Choroid plexus epithelial cell (primary cell): ENCODE results near the gene KLHL26.
A peak's percentile ranks its signal among the peaks of the same experiment; 100 is the strongest.

ENCODE experiments used
- DNase-seq: peaks from one replicate; pipeline ENCODE4 v3.0.0-alpha.2; 2010; ENCODE audit warnings: low read depth
- H3K4me3 ChIP-seq: 2 replicates; pipeline ENCODE4 v1.5.1; 2011; ENCODE audit warnings: low read depth, mild to moderate bottlenecking, control low read depth, low read length, moderate library complexity
- CTCF ChIP-seq: conservative IDR thresholded peaks from 2 replicates; pipeline ENCODE4 v1.5.1; 2011; ENCODE audit warnings: low read depth, mild to moderate bottlenecking, control low read depth, inconsistent platforms, low read length, moderate library complexity

KLHL26 gene

GRCh38 chr19:18684642-18684993 lies 47.8 kb downstream of the KLHL26 start:
- DNase-seq, result no peak
- no peak for TF ChIP-seq CTCF
- no peak overlapping the region for H3K4me3 ChIP-seq

GRCh38 chr19:18685597-18686190 lies 48.9 kb downstream of the KLHL26 start:
- no peak for TF ChIP-seq CTCF
- H3K4me3 ChIP-seq, result no peak overlapping the region
- no peak for DNase-seq

- H3K4me3 ChIP-seq, result no peak overlapping the region
- no peak for DNase-seq
- TF ChIP-seq CTCF, result no peak
These were observed 51.1 kb downstream of the KLHL26 start for GRCh38 chr19:18687740-18688465.

- no peak for DNase-seq
- no peak overlapping the region for H3K4me3 ChIP-seq
- TF ChIP-seq CTCF, result no peak
These were observed 59.2 kb downstream of the KLHL26 start for GRCh38 chr19:18696023-18696422.

- TF ChIP-seq CTCF, result no peak
- no peak for DNase-seq
- H3K4me3 ChIP-seq, result no peak overlapping the region
These were observed 60.9 kb downstream of the KLHL26 start for GRCh38 chr19:18697680-18698079.

GRCh38 chr19:18698321-18699167 lies 61.7 kb downstream of the KLHL26 start:
- H3K4me3 ChIP-seq, result no peak overlapping the region
- peak; percentile 19 for DNase-seq
- no peak for TF ChIP-seq CTCF
